H9 (cell line): ENCODE data around the gene GATA5. TPM values are rescaled to one million over a fixed set of nuclear protein-coding genes. Genes with fewer than 3 reads are reported as not detected.

Experiments used
- DNase-seq: peaks from one replicate; pipeline ENCODE4 v3.0.0-alpha.2; 2017
- H2AFZ ChIP-seq: one replicate; pipeline ENCODE4 v1.6.1; 2013; ENCODE audit warnings: mild to moderate bottlenecking, low read length, control low read depth, moderate library complexity
- H2AK5ac ChIP-seq: 2 replicates; pipeline ENCODE4 v1.6.1; 2013; ENCODE audit warnings: low read length, control low read depth, mixed read lengths; ENCODE audit not compliant: insufficient read length
- H2BK120ac ChIP-seq: one replicate; pipeline ENCODE4 v1.6.1; 2013; ENCODE audit warnings: low read depth, mild to moderate bottlenecking, low read length, control low read depth, inconsistent platforms; ENCODE audit not compliant: poor library complexity, severe bottlenecking
- H2BK12ac ChIP-seq: 2 replicates; pipeline ENCODE4 v1.6.1; 2013; ENCODE audit warnings: low read length, control low read depth, mixed read lengths, low read depth; ENCODE audit not compliant: insufficient read length
- H2BK15ac ChIP-seq: 2 replicates; pipeline ENCODE4 v1.6.1; 2013; ENCODE audit warnings: low read depth, low read length, control low read depth
- H2BK20ac ChIP-seq: one replicate; pipeline ENCODE4 v1.6.1; 2013; ENCODE audit warnings: low read depth, mild to moderate bottlenecking, low read length, control low read depth, inconsistent platforms; ENCODE audit not compliant: poor library complexity, severe bottlenecking
- H2BK5ac ChIP-seq: 2 replicates; pipeline ENCODE4 v1.6.1; 2013; ENCODE audit warnings: low read length, control low read depth, mixed read lengths; ENCODE audit not compliant: insufficient read length
- H3K14ac ChIP-seq: 2 replicates; pipeline ENCODE4 v1.6.1; 2013; ENCODE audit warnings: low read length, control low read depth; ENCODE audit not compliant: insufficient read depth
- H3K18ac ChIP-seq: 2 replicates; pipeline ENCODE4 v1.6.1; 2013; ENCODE audit warnings: low read depth, mild to moderate bottlenecking, mixed read lengths, low read length, control low read depth; ENCODE audit not compliant: insufficient read length
- H3K23ac ChIP-seq: 2 replicates; pipeline ENCODE4 v1.6.1; 2013; ENCODE audit warnings: low read length, control low read depth, mixed read lengths, low read depth; ENCODE audit not compliant: insufficient read length
- H3K23me2 ChIP-seq: 2 replicates; pipeline ENCODE4 v1.6.1; 2013; ENCODE audit warnings: low read depth, mild to moderate bottlenecking, mixed read lengths, low read length, control low read depth; ENCODE audit not compliant: insufficient read length, poor library complexity, severe bottlenecking
- H3K27ac ChIP-seq: 2 replicates; pipeline ENCODE4 v1.5.1; 2013; ENCODE audit warnings: low read length, control low read depth, mixed read lengths, low read depth; ENCODE audit not compliant: insufficient read length
- H3K27me3 ChIP-seq: 2 replicates; pipeline ENCODE4 v1.6.1; 2013; ENCODE audit warnings: low read length, control low read depth, inconsistent platforms; ENCODE audit not compliant: insufficient read depth
- H3K4ac ChIP-seq: 2 replicates; pipeline ENCODE4 v1.6.1; 2013; ENCODE audit warnings: low read depth, mild to moderate bottlenecking, control low read depth, inconsistent platforms, low read length, moderate library complexity
- H3K4me1 ChIP-seq: 2 replicates; pipeline ENCODE4 v1.6.1; 2013; ENCODE audit warnings: low read length, control low read depth, inconsistent platforms; ENCODE audit not compliant: insufficient read depth
- H3K4me2 ChIP-seq: 2 replicates; pipeline ENCODE4 v1.6.1; 2013; ENCODE audit warnings: low read length, control low read depth, mixed read lengths; ENCODE audit not compliant: insufficient read length, insufficient read depth
- H3K56ac ChIP-seq: 2 replicates; pipeline ENCODE4 v1.6.1; 2013; ENCODE audit warnings: low read depth, mild to moderate bottlenecking, mixed read lengths, low read length, control low read depth; ENCODE audit not compliant: insufficient read length
- H3K79me1 ChIP-seq: 2 replicates; pipeline ENCODE4 v1.6.1; 2013; ENCODE audit warnings: low read depth, mild to moderate bottlenecking, moderate library complexity, low read length, control low read depth, inconsistent platforms; ENCODE audit not compliant: insufficient read depth, poor library complexity, severe bottlenecking
- H3K79me2 ChIP-seq: 2 replicates; pipeline ENCODE4 v1.6.1; 2013; ENCODE audit warnings: low read length, control low read depth, inconsistent platforms; ENCODE audit not compliant: insufficient read depth
- H3K9ac ChIP-seq: 2 replicates; pipeline ENCODE4 v1.6.1; 2013; ENCODE audit warnings: low read length, control low read depth, mixed read lengths; ENCODE audit not compliant: insufficient read length; ENCODE audit errors: extremely low read depth
- H3K9me3 ChIP-seq: one replicate; pipeline ENCODE4 v1.6.1; 2013; ENCODE audit warnings: low read depth, low read length, inconsistent platforms; ENCODE audit not compliant: control insufficient read depth
- H3T11ph ChIP-seq: one replicate; pipeline ENCODE4 v1.6.1; 2013; ENCODE audit warnings: mild to moderate bottlenecking, low read length, control low read depth, inconsistent platforms
- H4K20me1 ChIP-seq: one replicate; pipeline ENCODE4 v1.6.1; 2013; ENCODE audit not compliant: control insufficient read depth, insufficient read length, insufficient read depth
- H4K5ac ChIP-seq: 2 replicates; pipeline ENCODE4 v1.6.1; 2013; ENCODE audit warnings: low read depth, mild to moderate bottlenecking, mixed read lengths, low read length, control low read depth; ENCODE audit not compliant: insufficient read length
- H4K8ac ChIP-seq: replicated peaks from 2 replicates; pipeline ENCODE4 v1.6.1; 2013; ENCODE audit warnings: low read length, control low read depth, mixed read lengths, low read depth; ENCODE audit not compliant: insufficient read length
- H4K91ac ChIP-seq: 2 replicates; pipeline ENCODE4 v1.6.1; 2013; ENCODE audit warnings: low read depth, mild to moderate bottlenecking, moderate library complexity, mixed read lengths, low read length, control low read depth; ENCODE audit not compliant: insufficient read length
- H3K27ac Mint-ChIP-seq, 3 experiments: 2 replicates in 2 of 3; 3 replicates in 1 of 3; pipeline ENCODE4 v1.8.0; 2020 to 2021; ENCODE audit warnings: mixed read lengths in 3 of 3, mild to moderate bottlenecking in 1 of 3, moderate library complexity in 1 of 3
- H3K27me3 Mint-ChIP-seq: 2 replicates; pipeline ENCODE4 v1.8.0; 2021; ENCODE audit warnings: low read depth, mild to moderate bottlenecking, moderate library complexity, mixed read lengths
- H3K36me3 Mint-ChIP-seq, 3 experiments: 2 replicates in 2 of 3; 3 replicates in 1 of 3; pipeline ENCODE4 v1.8.0; 2020 to 2021; ENCODE audit warnings: low read depth in 3 of 3, mixed read lengths in 3 of 3; ENCODE audit not compliant: insufficient read depth in 1 of 3
- H3K4me1 Mint-ChIP-seq, 2 experiments: 2 replicates each; pipeline ENCODE4 v1.8.0; 2020; ENCODE audit warnings: mixed read lengths in 2 of 2
- H3K4me3 Mint-ChIP-seq, 2 experiments: 2 replicates in 1 of 2; 3 replicates in 1 of 2; pipeline ENCODE4 v1.8.0; 2020 to 2021; ENCODE audit warnings: mild to moderate bottlenecking in 2 of 2, mixed read lengths in 2 of 2, moderate library complexity in 1 of 2
- H3K9me3 Mint-ChIP-seq, 2 experiments: 2 replicates in 1 of 2; 3 replicates in 1 of 2; pipeline ENCODE4 v1.8.0; 2020; ENCODE audit warnings: mild to moderate bottlenecking in 2 of 2, mixed read lengths in 2 of 2, moderate library complexity in 1 of 2
- CTCF ChIP-seq: fragments of 200-600 bp; sonication (generic); conservative IDR thresholded peaks from 3 replicates; pipeline ENCODE4 v1.8.0; 2021; ENCODE audit warnings: antibody characterized with exemption, mild to moderate bottlenecking
- WGBS: extraction: QIAGEN DNeasy Blood & Tissue Kit; methylation state at CpG from one replicate; pipeline ENCODE4 v1.1.7; 2013; ENCODE audit warnings: missing lambda C conversion rate, low lambda C conversion rate, mixed read lengths; ENCODE audit not compliant: insufficient read length; ENCODE audit errors: extremely low coverage; 5-methylcytosine and 5-hydroxymethylcytosine counted together
- total RNA-seq: library from RNA; stranded (reverse); gene quantifications from 2 replicates; pipeline ENCODE4 v1.2.1, GENCODE V29; 2021

Gene GATA5
- total RNA-seq, 1 experiment from 2014 or later, result 0.24 TPM

GRCh38 chr20:62429455-62430310 is 46.1 kb downstream of the GATA5 start:
- Mint-ChIP-seq H3K36me3 (0 out of 7 replicates have a peak, but pooled peaks cover 0 to 4% (median 0%) of the 10 kb centered on the region in 3 experiments), H3K4me1 (peaks cover 25 to 54% of the 10 kb centered on the region in 2 experiments), H3K27ac (no peak overlapping the region; a peak in 1 of 7 replicates), H3K4me3 (no peak overlapping the region), H3K9me3 (peaks cover 0 to 3% of the 10 kb centered on the region in 2 experiments; a peak in 1 of 5 replicates), H3K27me3 (peaks cover 26% of the 10 kb centered on the region)
- Histone ChIP-seq H3K4me2 (no peak overlapping the region), H3K79me2 (no peaks in the 10 kb centered on the region), H2AFZ (no peak overlapping the region), H3K56ac (no peak overlapping the region), H3K4ac (no peak overlapping the region), H2BK12ac (no peak overlapping the region), H3K23ac (no peak overlapping the region), H2AK5ac (no peak overlapping the region), H4K20me1 (no peaks in the 10 kb centered on the region), H2BK120ac (no peak overlapping the region), H3K23me2 (no peaks in the 10 kb centered on the region), H4K91ac (no peak overlapping the region), H4K5ac (no peak overlapping the region), H3K18ac (no peak overlapping the region), H4K8ac (no peak overlapping the region), H3K9me3 (no peaks in the 10 kb centered on the region), H3K4me1 (peaks cover 3% of the 10 kb centered on the region; the same call in 1 of the 2 replicates), H3T11ph (no peak overlapping the region), H3K27me3 (no peaks in the 10 kb centered on the region), H3K27ac (no peak overlapping the region), H3K79me1 (no peaks in the 10 kb centered on the region), H3K9ac (no peak overlapping the region), H2BK20ac (no peak overlapping the region), H2BK15ac (no peak overlapping the region), H2BK5ac (no peak overlapping the region), H3K14ac (no peak overlapping the region; the same call in 1 of the 2 replicates)
- no peak for DNase-seq
- TF ChIP-seq CTCF, result no peak
- no CpG with 5 or more reads among the region's 23 CpGs for WGBS
